IPS-NIHi7 (cell line): Measurements from ENCODE around the gene HINT1.
"Not testable (repeated sequence)": the region's sequence is repeated elsewhere in the genome, so short reads cannot be mapped to it uniquely, and the experiment has no call there.

Experiments
- DNase-seq: peaks from one replicate; pipeline ENCODE4 v3.0.0; 2012; ENCODE audit warnings: mixed read lengths; ENCODE audit errors: extremely low spot score

Gene HINT1

DNA sequence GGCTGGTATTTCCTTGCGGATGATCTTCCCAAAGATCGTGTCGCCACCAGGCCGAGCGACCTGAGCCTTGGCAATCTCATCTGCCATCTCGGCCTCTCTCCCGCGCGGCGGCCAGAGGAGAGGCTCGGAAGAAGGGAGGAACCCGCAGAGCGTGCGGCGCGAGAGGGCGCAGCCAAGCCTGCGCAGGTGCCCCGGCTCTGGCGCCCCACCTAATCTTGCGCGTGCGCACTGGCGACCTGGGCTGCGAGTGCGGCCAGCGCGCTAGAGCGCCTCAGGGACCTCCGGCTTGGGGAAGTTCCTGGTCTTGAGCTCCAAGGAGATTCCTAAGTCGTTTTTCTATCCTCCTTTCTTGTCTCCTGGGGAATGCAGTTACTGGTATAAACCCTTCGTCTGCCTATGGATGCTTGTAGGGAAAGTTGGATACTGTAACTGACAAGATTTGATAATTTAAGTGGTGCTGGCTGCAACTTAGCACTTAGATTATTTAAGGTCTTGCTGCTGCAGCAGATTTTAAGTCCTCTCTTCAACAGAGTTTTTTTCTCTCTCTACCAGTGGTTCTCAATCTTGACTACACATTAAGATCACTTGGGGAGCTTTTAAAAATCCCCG is at the start of gene HINT1:
TSS of gene HINT1 (minus strand) at position 138 of the 609 bp plus-strand sequence. CDS start at position 87, 51 bp downstream.
- DNase-seq = peak; percentile 97

DNA sequence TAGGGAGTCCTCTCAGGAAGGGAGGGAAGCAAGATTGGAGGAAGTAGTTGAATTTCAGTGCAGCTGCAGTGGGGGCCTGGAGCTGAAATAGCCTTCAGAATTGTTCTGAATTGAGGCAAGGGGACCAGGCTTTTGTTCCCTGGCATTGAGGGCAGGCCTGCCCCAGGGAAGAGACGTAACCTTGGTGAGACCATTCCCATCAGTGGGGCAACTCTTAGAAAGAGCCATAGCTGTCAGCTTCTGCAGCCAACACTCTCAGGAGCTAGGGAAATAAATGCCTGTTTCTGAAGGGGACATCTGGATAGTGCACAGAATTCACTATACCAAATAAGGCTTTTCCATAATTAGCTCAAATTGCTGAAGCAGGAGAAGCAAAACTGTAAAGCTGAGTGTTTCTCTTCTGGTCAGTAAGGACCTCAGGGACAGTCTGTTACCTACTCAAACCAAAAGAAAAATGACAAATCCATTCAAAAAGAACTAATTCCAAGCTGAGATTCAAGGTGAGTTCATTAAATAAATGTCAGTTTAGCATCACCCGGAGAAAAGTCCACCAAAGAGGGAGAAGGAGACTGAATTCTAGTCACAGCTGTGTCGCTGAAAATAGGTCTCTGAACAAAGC is 49.7 kb upstream of the HINT1 start:
- no peak for DNase-seq

DNA sequence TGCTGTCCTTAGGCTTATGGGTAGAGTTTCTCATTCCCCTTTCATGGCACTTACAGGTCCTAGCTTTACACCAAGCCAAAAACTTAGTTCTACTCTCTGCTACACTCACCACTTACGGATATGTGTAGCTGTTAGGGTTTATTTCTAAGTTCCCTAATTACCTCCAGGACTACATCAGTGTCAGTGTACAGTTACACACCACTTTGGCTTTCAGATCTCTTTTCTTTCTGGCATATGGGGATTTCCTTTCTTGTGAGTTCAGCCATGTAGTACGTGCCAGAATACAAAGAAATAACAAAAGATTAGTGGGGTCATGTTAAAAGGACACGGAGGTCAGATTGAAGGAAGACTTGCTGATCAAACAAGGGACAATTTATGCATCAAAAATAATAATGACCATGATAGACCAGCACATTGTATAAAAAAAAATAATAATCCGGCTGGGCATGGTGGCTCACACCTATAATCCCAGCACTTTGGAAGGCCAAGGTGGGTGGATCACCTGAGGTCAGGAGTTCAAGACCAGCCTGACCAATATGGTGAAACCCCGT is 47.5 kb upstream of the HINT1 start:
- no peak for DNase-seq

DNA sequence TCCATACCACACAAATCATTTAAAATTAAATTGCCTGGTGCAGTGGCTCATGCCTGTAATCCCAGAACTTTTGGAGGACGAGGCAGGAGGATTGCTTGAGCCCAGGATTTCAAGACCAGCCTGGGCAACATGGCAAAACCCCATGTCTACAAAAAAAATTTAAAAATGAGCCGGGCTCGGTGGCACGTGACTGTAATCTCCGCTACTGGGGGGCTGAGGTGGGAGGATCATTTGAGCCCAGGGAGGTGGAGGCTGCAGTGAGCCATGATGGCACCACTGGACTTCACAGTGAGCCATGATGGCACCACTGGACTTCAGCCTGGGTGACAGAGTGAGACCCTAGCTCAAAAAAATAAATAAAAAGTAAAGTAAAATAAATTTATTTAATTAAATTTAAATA is 46.6 kb upstream of the HINT1 start:
- no peak for DNase-seq

DNA sequence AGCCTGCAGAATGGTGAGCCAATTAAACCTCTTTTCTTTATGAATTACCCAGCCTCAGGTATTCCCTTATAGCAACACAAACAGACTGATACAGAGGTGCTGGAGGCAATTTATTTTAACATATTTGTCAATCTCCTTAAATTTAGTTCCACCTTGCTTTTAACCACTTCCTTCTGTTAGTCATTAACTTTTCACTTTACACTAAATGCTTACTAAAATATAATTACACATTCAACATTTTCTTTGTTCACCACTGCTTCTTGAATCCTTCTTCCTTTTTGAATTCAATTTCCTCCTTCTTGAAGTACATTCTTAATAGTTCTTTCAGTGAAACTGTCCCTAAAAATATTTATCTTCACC is 45.1 kb upstream of the HINT1 start:
- no peak for DNase-seq

- DNase-seq = peak; percentile 16
Measured at GRCh38 chr5:131209506-131210150, 44.6 kb upstream of the HINT1 start.

- no peak for DNase-seq
Measured at GRCh38 chr5:131209175-131209505, 44.1 kb upstream of the HINT1 start.

DNA sequence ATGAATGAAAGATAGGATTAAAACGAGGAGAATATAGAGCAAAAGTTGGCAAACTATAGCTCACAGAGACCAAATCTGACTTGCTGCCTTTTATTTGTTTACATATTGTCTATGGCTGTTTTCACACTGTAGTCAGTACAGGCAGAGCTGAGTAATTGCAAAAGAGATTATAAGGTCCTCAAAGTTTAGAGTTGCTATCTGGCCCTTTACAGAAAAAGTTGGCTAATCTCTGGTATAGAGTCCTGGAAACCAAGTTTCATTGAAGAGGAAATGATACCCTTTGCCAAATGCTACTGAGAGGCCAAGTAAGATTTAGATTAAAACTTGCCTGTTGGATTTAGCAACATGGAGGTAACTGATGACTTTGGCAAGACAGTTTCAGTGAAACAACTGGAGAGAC is 41.7 kb upstream of the HINT1 start:
- no peak for DNase-seq

- no peak for DNase-seq
Measured at GRCh38 chr5:131206061-131206460, 41.0 kb upstream of the HINT1 start.

GRCh38 chr5:131204964-131205363 is 39.9 kb upstream of the HINT1 start:
- DNase-seq = no peak

DNA sequence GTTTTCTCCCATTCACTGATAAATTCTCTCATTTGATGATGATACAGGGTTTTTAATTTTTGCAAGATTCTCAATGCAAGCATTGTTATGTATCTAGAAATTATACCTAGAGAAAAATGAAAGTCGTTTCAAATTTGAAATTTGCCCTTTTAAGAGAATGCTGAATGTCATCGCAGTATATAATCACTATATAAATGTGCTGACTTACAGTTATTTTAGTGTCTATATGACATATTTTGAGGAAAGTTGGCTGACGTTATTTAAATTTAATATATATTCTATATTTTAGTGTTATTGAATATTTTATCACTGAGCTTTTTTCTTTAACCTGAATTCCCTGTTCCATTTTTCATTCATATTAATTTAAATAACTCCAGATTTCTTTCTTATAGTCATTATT is 35.5 kb upstream of the HINT1 start:
- no peak for DNase-seq

- DNase-seq = no peak
Measured at GRCh38 chr5:131198625-131199024, 33.6 kb upstream of the HINT1 start.

DNA sequence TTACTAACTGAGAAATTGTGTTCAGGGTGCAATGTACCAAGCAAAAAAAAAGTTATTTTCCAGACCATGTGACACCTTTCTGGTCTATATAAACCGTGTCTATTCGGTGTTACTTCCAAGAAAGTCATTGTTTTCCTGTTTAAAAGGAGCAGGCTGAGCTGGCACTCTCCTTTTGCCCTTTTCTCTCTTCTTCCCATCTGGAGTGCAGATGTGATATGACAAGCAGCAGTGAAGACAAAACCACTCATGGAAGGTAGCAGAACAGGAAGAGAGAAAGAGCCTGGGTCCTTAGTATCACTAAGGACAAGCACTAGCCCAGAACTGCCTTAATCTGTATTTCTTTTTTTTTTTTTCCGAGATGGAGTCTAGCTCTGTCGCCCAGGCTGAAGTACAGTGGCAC is 31.3 kb upstream of the HINT1 start:
- no peak for DNase-seq

DNA sequence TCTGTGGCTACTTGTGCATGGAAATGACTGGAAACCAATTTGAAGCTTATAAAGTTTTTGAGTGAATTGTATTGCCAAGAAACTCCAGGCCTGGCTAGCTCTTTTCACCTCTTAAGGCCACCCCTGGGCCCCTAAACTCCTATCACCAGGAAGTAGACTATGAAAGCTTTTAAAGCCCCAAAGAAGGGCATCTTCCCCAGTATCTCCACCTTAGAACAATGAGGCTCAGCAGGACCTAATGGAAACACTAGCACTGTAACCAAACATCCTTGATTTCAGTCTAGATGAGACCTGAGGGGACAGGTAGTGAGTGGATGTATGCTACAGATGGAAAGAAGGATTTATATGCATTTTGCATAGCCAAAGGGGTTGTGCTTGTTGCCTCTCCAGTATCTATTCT is 30.6 kb upstream of the HINT1 start:
- peak; percentile 16 for DNase-seq

- DNase-seq = no peak
Measured at GRCh38 chr5:131194725-131195124, 29.7 kb upstream of the HINT1 start.

DNA sequence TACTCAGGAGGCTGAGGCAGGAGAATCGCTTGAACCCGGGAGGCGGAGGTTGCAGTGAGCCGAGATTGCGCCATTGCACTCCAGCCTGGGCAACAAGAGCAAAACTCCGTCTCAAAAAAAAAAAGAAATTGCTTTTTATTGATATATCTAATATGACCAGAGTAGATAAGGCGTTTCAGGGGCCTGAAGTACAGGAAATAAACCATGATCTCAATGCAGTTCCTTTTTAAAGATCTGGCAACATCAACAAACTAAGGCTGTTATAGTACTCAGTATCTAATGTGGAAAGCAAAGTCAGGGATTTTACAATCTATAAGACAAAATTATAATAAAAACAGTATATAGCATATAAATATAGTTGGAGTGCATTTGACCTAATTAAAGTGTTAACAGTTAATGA is 28.8 kb upstream of the HINT1 start:
- DNase-seq = not testable (repeated sequence)

DNA sequence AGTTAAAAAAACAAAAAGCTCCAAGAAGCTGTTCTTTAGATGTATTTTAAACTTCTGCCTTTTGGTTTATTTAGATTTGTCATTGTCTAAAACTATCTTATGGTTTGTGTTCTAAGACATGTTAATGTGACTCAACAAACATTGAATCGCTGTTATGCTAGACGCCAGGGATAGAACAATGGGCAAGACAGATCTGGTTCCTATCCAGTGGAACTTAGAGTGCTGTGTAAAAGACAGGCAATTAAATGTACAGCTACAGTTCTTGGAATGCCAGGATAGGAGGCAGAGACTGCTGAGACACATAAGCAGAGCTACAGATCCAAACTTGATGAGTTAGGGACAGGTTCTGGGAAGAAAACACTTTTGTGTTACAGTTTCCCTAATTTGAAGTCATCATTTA is 28.1 kb upstream of the HINT1 start:
- no peak for DNase-seq

GRCh38 chr5:131186561-131187256 is 21.7 kb upstream of the HINT1 start:
- no peak for DNase-seq

GRCh38 chr5:131185523-131186104 is 20.6 kb upstream of the HINT1 start:
- no peak for DNase-seq

DNA sequence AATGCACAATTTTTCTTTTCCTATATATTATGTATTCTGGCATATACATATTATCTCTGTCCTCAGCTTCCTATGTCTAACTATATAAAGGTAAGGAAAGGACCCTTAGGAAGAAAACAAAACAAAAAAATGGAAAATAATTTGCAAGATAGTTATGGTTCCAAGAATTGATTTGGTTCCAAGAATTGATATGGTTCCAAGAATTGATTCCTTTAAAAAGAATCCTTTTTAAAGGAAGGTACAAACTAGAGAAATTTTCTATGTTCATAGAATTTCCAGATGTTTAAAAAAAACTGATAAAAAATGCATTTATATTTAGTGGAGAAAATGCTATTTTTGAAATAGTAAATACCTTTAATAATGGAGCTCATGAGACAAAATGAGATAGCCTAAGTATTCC is 17.8 kb upstream of the HINT1 start:
- DNase-seq = no peak

DNA sequence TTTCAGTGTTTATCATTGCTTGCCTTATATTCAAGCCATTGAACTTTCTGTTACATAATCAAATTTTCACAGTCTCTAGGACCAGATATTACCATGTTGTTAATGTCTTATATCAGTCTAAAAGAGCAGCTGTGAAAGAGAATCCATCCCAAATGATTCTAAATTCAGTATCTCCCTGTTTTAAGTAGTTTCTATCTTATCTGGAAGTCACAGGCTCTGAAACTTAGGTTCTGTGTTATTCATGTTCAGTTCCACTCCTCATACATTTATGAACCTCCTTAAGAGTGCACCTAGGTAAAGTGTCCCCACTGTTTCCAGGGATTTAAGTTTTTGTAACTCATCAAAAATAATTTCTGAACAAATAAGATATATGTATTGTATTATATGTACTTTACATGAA is 15.4 kb upstream of the HINT1 start:
- no peak for DNase-seq

GRCh38 chr5:131171276-131171810 is 6.3 kb upstream of the HINT1 start:
- no peak for DNase-seq
